ENCODE results near the gene WRAP73. TPM values are rescaled to one million over a fixed set of nuclear protein-coding genes. Genes with fewer than 3 reads are reported as not detected.

WRAP73 gene
- total RNA-seq, 3 donors from 2014 or later, result 19.3 to 23.6 (median 20.2) TPM

DNA sequence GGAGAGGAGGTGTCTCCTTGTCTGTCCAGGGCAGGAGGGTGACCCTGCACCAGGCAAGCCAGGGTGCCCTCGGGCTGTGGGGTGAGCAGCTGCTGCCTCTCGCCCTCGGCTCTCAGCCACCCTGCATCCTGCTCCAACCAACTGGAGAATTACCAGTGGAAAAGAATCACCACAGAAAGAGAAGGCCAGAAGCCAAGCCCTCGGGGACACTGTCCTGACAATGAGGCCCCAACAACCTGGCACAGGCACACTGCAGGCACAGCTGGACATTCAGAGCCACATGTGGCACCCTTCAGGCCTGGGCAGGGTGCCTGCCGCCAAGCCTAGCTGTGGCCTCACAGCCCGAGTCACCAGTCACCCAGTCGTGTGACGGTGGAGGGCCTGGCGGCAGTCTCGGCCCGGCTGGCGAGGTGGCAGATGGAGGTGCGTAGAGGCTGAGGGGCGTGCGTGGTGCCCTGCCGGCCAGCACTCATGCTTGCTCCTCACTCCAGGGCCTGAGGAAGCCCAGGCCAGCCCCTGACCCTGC lies 50.6 kb downstream of the WRAP73 start:
- Histone ChIP-seq H3K27me3 (peaks cover 0 to 4% of the 10 kb centered on the region in 2 donors), H3K4me1 (peaks cover 5 to 13% of the 10 kb centered on the region in 2 donors), H3K36me3 (no peaks in the 10 kb centered on the region), H3K4me3 (no peak overlapping the region), H3K27ac (no peak overlapping the region), H3K9me3 (no peaks in the 10 kb centered on the region)
- no peak for TF ChIP-seq POLR2A (IDR thresholded peaks at IDR 0.05)
- TF ChIP-seq POLR2AphosphoS5 (IDR thresholded peaks at IDR 0.05), result no peak
- TF ChIP-seq CTCF (IDR thresholded peaks at IDR 0.05), result no peak
- DNase-seq (ENCODE audit: low spot score in 2 of 2), result no peak
- intact Hi-C loops (cut with DNase I; ENCODE audit: low total_unique reads), result no loop called here

- Histone ChIP-seq H3K9me3 (no peaks in the 10 kb centered on the region), H3K27me3 (peaks cover 0 to 4% of the 10 kb centered on the region in 2 donors), H3K4me3 (peak overlapping the region in 2 of 3 donors; percentile 21 to 50), H3K36me3 (no peaks in the 10 kb centered on the region), H3K27ac (no peak overlapping the region), H3K4me1 (peaks cover 5 to 13% of the 10 kb centered on the region in 2 donors)
- intact Hi-C loops (cut with DNase I; ENCODE audit: low total_unique reads), result no loop called here
- no peak for DNase-seq (ENCODE audit: low spot score in 2 of 2)
- TF ChIP-seq CTCF (IDR thresholded peaks at IDR 0.05) (no peak), POLR2AphosphoS5 (IDR thresholded peaks at IDR 0.05) (no peak), POLR2A (IDR thresholded peaks at IDR 0.05) (no peak)
Observed at GRCh38 chr1:3598522-3599285, 51.2 kb downstream of the WRAP73 start.

DNA sequence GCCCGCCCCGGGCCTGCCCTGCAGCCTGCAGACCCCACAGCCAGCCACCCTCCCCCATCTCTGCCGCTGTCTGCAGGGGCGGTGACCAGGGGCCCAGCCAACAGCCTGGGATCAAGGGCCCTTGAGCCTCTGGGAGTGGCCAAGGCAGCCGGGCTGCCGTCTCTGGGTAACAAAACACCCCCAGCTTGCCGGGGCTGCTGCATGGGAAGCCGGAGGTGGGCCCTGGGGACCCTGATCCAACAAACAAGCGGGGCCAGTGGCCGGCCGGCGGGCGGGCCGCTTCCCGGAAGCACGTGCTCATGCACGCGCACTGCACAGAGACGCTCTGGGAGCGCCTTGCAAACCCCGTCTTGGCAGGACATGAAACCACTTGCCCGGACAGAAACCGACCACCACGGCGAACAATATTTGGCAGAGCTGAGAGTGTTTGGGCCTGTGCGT lies 51.8 kb downstream of the WRAP73 start:
- intact Hi-C loops (cut with DNase I; ENCODE audit: low total_unique reads), result no loop called here
- no peak for TF ChIP-seq CTCF (IDR thresholded peaks at IDR 0.05)
- no peak for TF ChIP-seq POLR2AphosphoS5 (IDR thresholded peaks at IDR 0.05)
- TF ChIP-seq POLR2A (IDR thresholded peaks at IDR 0.05), result no peak
- peaks cover 0 to 4% of the 10 kb centered on the region in 2 donors for H3K27me3 ChIP-seq
- H3K4me1 ChIP-seq, result peaks cover 5 to 13% of the 10 kb centered on the region in 2 donors
- no peaks in the 10 kb centered on the region for H3K36me3 ChIP-seq
- H3K27ac ChIP-seq, result no peak overlapping the region
- DNase-seq (ENCODE audit: low spot score in 2 of 2), result no peak
- H3K4me3 ChIP-seq, result peak overlapping the region in 2 of 3 donors; percentile 21 to 50
- no peaks in the 10 kb centered on the region for H3K9me3 ChIP-seq

DNA sequence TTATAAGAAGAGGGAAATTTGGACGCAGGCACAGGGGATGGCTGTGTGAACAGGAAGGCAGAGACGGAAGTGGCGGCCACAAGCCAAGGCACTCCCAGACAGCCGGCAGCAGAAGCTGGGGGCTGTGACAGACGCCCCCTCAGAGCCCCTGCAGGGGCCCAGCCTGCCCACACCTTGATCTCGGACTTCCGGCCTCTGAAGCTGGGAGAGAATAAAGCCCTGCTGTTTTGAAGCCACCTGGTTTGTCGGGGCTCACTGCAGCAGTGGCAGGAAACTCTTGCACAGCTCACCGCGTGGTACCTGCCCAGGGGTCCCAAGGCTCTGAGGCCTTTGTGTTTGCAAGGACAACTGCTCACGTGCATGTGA lies 52.3 kb downstream of the WRAP73 start:
- H3K27me3 ChIP-seq, result peaks cover 0 to 4% of the 10 kb centered on the region in 2 donors
- intact Hi-C loops (cut with DNase I; ENCODE audit: low total_unique reads), result no loop called here
- no peak overlapping the region for H3K27ac ChIP-seq
- TF ChIP-seq POLR2AphosphoS5 (IDR thresholded peaks at IDR 0.05) (no peak), POLR2A (IDR thresholded peaks at IDR 0.05) (no peak), CTCF (IDR thresholded peaks at IDR 0.05) (no peak)
- H3K4me3 ChIP-seq, result peak overlapping the region in 1 of 3 donors; percentile 50
- peaks cover 5 to 13% of the 10 kb centered on the region in 2 donors for H3K4me1 ChIP-seq
- no peak for DNase-seq (ENCODE audit: low spot score in 2 of 2)
- H3K36me3 ChIP-seq, result no peaks in the 10 kb centered on the region
- no peaks in the 10 kb centered on the region for H3K9me3 ChIP-seq
